ENCODE data around the gene UGT1A8. TPM values are rescaled to one million over a fixed set of nuclear protein-coding genes. Genes with fewer than 3 reads are reported as not detected.

Gene UGT1A8
- total and polyA plus RNA-seq, 2 donors (not counting 3 experiments of a cell fraction or from before 2014, with no cell fraction given): not detected

GRCh38 chr2:233791883-233792329, 174.5 kb downstream of the UGT1A8 start:
- DNase-seq (ENCODE audit: low read depth, low spot score) (no peak), FAIRE-seq (no peak)
- ChIA-PET CTCF (interaction anchor here (1.5 kb wide), 1 partner anchor 22 kb away, joined by 3 read pairs; no protein-coding TSS in a partner anchor), POLR2A (no interaction called here)
- Histone ChIP-seq H2AFZ (ENCODE audit: low read depth, low read length) (no peak overlapping the region), H3K4me1 (ENCODE audit: control insufficient read depth, extremely low read depth, insufficient read depth, low read length) (no peaks in the 10 kb centered on the region), H3K9ac (replicated peaks; ENCODE audit: extremely low read depth, insufficient read depth, low read length) (no peak overlapping the region), H3K27ac (ENCODE audit: insufficient read depth, low read depth, low read length) (no peak overlapping the region), H3K4me2 (ENCODE audit: insufficient read depth, low read length) (no peak overlapping the region), H3K9me1 (replicated peaks; ENCODE audit: control insufficient read depth, extremely low read depth, insufficient read depth, low read length) (no peaks in the 10 kb centered on the region), H3K9me3 (replicated peaks; ENCODE audit: control insufficient read depth, insufficient read depth, low read length) (no peaks in the 10 kb centered on the region), H3K27me3 (ENCODE audit: control insufficient read depth in 2 of 2, insufficient read depth in 2 of 2, low read length in 2 of 2) (no peaks in the 10 kb centered on the region), H3K4me3 (replicated peaks in 1 of 3; ENCODE audit: insufficient read depth in 1 of 3, low read depth in 1 of 3, low read length in 3 of 3) (no peak overlapping the region), H3K79me2 (ENCODE audit: control insufficient read depth, insufficient read depth, low read length) (no peaks in the 10 kb centered on the region), H4K20me1 (replicated peaks; ENCODE audit: control insufficient read depth, extremely low read depth, insufficient read depth, low read length) (no peaks in the 10 kb centered on the region), H3K36me3 (ENCODE audit: control insufficient read depth in 2 of 2, extremely low read depth in 1 of 2, insufficient read depth in 2 of 2, low read length in 2 of 2) (no peaks in the 10 kb centered on the region)
- dilution Hi-C loops (cut with MboI; ENCODE audit: extremely low pct_ligation_motif_present, low sequenced_read_pairs) (no loop called here), intact Hi-C loops (cut with micrococcal nuclease) (no loop called here)
- TF ChIP-seq POLR2A (IDR thresholded peaks at IDR 0.05; ENCODE audit: low read depth, low read length) (no peak), MYC (IDR thresholded peaks at IDR 0.05; ENCODE audit: low read depth, low read length) (no peak), CTCF (IDR thresholded peaks at IDR 0.05; ENCODE audit: extremely low read depth in 1 of 2, insufficient read depth in 1 of 2, low read depth in 1 of 2, low read length in 2 of 2) (no peak), JUN (IDR thresholded peaks at IDR 0.05; ENCODE audit: borderline replicate concordance, insufficient read depth, insufficient read length, low read depth) (no peak), FOS (IDR thresholded peaks at IDR 0.05; ENCODE audit: borderline replicate concordance, insufficient read depth, low read length) (no peak), POLR2AphosphoS5 (IDR thresholded peaks at IDR 0.05; ENCODE audit: insufficient read depth, low read depth, low read length) (no peak)
- no TSS peak for BruUV-seq (replicated peaks)

GRCh38 chr2:233792720-233793119, 175.3 kb downstream of the UGT1A8 start:
- CTCF ChIA-PET: interaction anchor here (1.5 kb wide), 1 partner anchor 21 kb away, joined by 3 read pairs; no protein-coding TSS in a partner anchor
- DNase-seq (ENCODE audit: low read depth, low spot score) (no peak), FAIRE-seq (no peak)
- POLR2A ChIA-PET: no interaction called here
- Histone ChIP-seq H3K9me3 (replicated peaks; ENCODE audit: control insufficient read depth, insufficient read depth, low read length) (no peaks in the 10 kb centered on the region), H3K79me2 (ENCODE audit: control insufficient read depth, insufficient read depth, low read length) (no peaks in the 10 kb centered on the region), H3K27me3 (ENCODE audit: control insufficient read depth in 2 of 2, insufficient read depth in 2 of 2, low read length in 2 of 2) (no peaks in the 10 kb centered on the region), H3K4me3 (replicated peaks in 1 of 3; ENCODE audit: insufficient read depth in 1 of 3, low read depth in 1 of 3, low read length in 3 of 3) (no peak overlapping the region), H2AFZ (ENCODE audit: low read depth, low read length) (no peak overlapping the region), H3K9ac (replicated peaks; ENCODE audit: extremely low read depth, insufficient read depth, low read length) (no peak overlapping the region), H3K9me1 (replicated peaks; ENCODE audit: control insufficient read depth, extremely low read depth, insufficient read depth, low read length) (no peaks in the 10 kb centered on the region), H3K27ac (ENCODE audit: insufficient read depth, low read depth, low read length) (no peak overlapping the region), H4K20me1 (replicated peaks; ENCODE audit: control insufficient read depth, extremely low read depth, insufficient read depth, low read length) (no peaks in the 10 kb centered on the region), H3K4me1 (ENCODE audit: control insufficient read depth, extremely low read depth, insufficient read depth, low read length) (no peaks in the 10 kb centered on the region), H3K36me3 (ENCODE audit: control insufficient read depth in 2 of 2, extremely low read depth in 1 of 2, insufficient read depth in 2 of 2, low read length in 2 of 2) (no peaks in the 10 kb centered on the region), H3K4me2 (ENCODE audit: insufficient read depth, low read length) (no peak overlapping the region)
- TF ChIP-seq MYC (IDR thresholded peaks at IDR 0.05; ENCODE audit: low read depth, low read length): no peak
- TF ChIP-seq MAX (IDR thresholded peaks at IDR 0.05; ENCODE audit: insufficient read depth, insufficient read length): no peak
- TF ChIP-seq POLR2AphosphoS5 (IDR thresholded peaks at IDR 0.05; ENCODE audit: insufficient read depth, low read depth, low read length): no peak
- no peak for TF ChIP-seq GATA2 (IDR thresholded peaks at IDR 0.05; ENCODE audit: insufficient read depth, insufficient read length, low read depth, low read length)
- no peak for TF ChIP-seq EZH2 (IDR thresholded peaks at IDR 0.05; ENCODE audit: borderline replicate concordance, low read depth, low read length, severe bottlenecking)
- TF ChIP-seq JUN (IDR thresholded peaks at IDR 0.05; ENCODE audit: borderline replicate concordance, insufficient read depth, insufficient read length, low read depth): no peak
- intact Hi-C loops (cut with micrococcal nuclease): no loop called here
- BruUV-seq (replicated peaks): no TSS peak
- dilution Hi-C loops (cut with MboI; ENCODE audit: extremely low pct_ligation_motif_present, low sequenced_read_pairs): no loop called here

All from endothelial cell of umbilical vein (primary cell).